Measurements from ENCODE around the gene CLCN2. TPM values are rescaled to one million over a fixed set of nuclear protein-coding genes. Genes with fewer than 3 reads are reported as not detected.

The CLCN2 gene
- total RNA-seq, 1 experiment from 2014 or later, result 5.5 TPM

DNA sequence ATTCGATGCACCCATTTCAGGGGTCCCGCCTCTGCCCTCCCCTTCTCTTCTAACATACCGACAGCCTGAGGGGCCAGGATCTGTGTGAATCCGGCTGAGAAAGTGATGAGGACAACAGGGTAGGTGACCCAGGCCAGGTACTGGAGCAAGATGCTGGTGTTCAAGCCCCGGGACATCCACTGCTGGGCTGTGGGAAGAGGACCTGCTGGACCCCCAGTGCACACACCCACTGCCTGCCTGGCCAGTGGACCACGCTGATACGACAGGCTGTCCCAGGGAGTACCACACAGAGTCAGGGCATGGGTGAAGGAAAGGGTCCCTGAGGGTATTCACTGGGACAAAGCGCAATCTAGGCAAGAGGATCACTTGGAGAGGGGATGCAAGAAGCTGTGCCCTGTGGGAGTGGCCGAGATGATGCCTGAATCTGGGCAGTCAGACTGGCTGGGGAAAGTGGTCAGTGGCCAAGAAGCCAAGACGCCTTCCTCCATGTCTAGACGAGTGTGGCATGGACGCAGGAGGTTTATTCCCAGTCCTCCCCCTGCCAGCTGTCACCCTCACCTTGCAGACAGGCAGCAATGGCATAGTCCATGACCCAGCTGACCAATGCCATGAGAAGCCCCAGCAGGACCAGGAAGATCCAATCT, 3.2 kb downstream of the CLCN2 start:
- H3K36me3 ChIP-seq, result no peaks in the 10 kb centered on the region
- no peak for DNase-seq
- H3K4me1 ChIP-seq, result peaks cover 8% of the 10 kb centered on the region; the same call in 1 of the 2 replicates
- no peak overlapping the region for H3K4me3 ChIP-seq
- no peak overlapping the region for H3K27ac ChIP-seq
- no peaks in the 10 kb centered on the region for H3K9me3 ChIP-seq (replicated peaks)
- no peaks in the 10 kb centered on the region for H3K27me3 ChIP-seq

DNA sequence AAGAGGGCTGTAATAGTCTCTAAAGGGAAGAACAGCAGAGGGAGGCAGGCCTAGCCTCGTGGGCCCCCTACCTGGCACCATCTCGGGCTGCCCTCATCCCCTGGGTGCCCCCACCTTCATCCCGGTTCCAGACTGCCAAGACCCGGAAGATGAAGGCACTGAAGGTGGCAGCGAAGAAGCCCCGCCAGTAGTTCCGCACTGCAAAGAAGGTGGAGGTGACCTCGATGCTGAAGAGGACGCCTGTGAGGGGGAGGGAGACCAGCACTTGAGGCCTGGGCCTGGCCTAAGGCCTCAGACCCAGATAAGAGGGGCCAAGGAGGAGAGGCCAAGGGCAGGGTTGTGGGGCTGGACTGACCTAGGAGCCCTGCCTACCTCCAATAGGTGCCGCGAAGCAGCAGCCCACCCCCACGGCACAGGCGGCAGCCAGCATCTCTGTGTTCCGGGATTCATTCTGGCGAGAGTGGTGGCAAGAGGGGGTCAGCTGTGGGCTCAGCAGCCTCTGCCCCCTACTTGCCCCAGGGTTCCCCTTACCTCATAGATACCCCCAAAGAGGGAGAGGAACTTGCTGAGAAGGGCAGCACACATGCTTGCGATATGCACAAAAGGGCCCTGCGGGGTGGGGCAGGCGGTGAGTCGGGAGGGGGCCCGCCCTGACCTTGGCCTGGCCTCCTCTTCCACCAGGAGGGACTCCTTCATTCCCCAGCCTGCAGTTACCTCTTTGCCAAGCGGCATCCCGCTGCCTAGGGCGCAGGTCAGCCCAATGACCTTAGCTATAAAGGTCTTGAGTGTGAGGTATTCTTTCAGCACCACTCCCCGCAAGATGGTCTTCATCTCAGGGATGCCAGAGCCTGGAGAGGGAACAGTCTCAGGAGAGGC, 3.9 kb downstream of the CLCN2 start:
- Histone ChIP-seq H3K27me3 (no peaks in the 10 kb centered on the region), H3K27ac (no peak overlapping the region), H3K36me3 (no peaks in the 10 kb centered on the region), H3K4me3 (no peak overlapping the region), H3K9me3 (replicated peaks) (no peaks in the 10 kb centered on the region), H3K4me1 (peaks cover 8% of the 10 kb centered on the region; the same call in 1 of the 2 replicates)
- no peak for DNase-seq

GRCh38 chr3:184355261-184356040, 6.0 kb downstream of the CLCN2 start:
- no peak for DNase-seq
- Histone ChIP-seq H3K9me3 (replicated peaks) (no peaks in the 10 kb centered on the region), H3K4me3 (no peak overlapping the region), H3K4me1 (peaks cover 8% of the 10 kb centered on the region; the same call in 1 of the 2 replicates), H3K27ac (0 out of 2 replicates have a peak overlapping the region, but pooled peaks have one; percentile 7), H3K27me3 (no peaks in the 10 kb centered on the region), H3K36me3 (no peaks in the 10 kb centered on the region)

GRCh38 chr3:184354754-184355153, 6.7 kb downstream of the CLCN2 start:
- no peak for DNase-seq
- Histone ChIP-seq H3K27ac (no peak overlapping the region), H3K4me3 (no peak overlapping the region), H3K27me3 (no peaks in the 10 kb centered on the region), H3K4me1 (peaks cover 8% of the 10 kb centered on the region; the same call in 1 of the 2 replicates), H3K36me3 (no peaks in the 10 kb centered on the region), H3K9me3 (replicated peaks) (no peaks in the 10 kb centered on the region)

DNA sequence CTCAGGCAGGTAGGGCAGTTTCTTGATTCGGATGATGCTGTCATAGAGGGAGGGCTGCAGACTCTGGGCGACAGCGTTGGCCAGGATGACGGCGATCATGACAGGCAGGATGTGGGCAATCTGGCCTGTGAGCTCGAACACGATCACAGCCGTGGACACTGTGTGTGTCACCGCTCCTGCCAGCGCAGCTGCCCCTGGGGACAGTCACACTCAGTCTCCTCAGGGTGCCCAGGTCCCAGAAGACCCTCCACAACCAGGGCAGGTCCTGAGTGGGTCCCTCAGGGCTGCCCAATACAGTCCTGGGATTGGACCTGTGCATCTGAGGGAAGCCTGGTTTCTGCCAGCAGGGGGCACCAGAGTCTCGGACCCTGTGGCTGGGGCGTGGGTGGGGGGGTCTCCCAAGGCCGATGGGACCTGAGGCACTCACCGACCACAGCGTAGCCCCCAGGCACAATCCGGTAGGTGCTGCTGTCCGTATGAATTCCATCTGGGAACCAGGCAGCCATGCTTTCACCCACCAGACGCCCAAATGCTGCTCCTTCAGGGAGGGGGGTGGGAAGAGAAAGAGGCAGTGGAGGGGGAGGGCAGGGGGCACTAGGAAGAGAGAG, 7.2 kb downstream of the CLCN2 start:
- peak; percentile 44 to 65 for DNase-seq
- no peak overlapping the region for H3K27ac ChIP-seq
- H3K36me3 ChIP-seq, result no peaks in the 10 kb centered on the region
- H3K27me3 ChIP-seq, result no peaks in the 10 kb centered on the region
- peaks cover 8% of the 10 kb centered on the region; the same call in 1 of the 2 replicates for H3K4me1 ChIP-seq
- no peak overlapping the region for H3K4me3 ChIP-seq
- no peaks in the 10 kb centered on the region for H3K9me3 ChIP-seq (replicated peaks)

DNA sequence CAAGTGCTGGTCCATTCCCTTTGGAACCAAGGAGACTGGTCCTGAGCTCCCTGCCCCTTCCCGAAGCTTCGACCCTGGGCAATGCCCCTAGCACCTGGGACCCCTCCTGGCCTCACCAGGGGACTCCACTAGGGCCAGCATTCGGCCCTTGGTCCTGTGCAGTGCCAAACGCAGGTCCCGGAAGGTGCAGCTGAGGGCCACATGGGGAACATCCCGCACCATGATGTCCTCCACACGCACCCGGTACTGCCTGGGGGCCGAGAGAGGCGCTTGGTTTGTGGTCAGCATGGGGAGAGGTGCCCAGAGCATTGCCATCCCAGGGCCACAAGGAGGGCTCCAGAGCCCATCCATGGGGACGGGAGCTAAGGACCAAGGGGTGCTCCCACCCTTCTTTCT, 7.9 kb downstream of the CLCN2 start:
- no peaks in the 10 kb centered on the region for H3K36me3 ChIP-seq
- DNase-seq, result no peak
- H3K4me1 ChIP-seq, result peaks cover 8% of the 10 kb centered on the region; the same call in 1 of the 2 replicates
- H3K4me3 ChIP-seq, result no peak overlapping the region
- no peaks in the 10 kb centered on the region for H3K27me3 ChIP-seq
- no peak overlapping the region for H3K27ac ChIP-seq
- H3K9me3 ChIP-seq (replicated peaks), result no peaks in the 10 kb centered on the region

DNA sequence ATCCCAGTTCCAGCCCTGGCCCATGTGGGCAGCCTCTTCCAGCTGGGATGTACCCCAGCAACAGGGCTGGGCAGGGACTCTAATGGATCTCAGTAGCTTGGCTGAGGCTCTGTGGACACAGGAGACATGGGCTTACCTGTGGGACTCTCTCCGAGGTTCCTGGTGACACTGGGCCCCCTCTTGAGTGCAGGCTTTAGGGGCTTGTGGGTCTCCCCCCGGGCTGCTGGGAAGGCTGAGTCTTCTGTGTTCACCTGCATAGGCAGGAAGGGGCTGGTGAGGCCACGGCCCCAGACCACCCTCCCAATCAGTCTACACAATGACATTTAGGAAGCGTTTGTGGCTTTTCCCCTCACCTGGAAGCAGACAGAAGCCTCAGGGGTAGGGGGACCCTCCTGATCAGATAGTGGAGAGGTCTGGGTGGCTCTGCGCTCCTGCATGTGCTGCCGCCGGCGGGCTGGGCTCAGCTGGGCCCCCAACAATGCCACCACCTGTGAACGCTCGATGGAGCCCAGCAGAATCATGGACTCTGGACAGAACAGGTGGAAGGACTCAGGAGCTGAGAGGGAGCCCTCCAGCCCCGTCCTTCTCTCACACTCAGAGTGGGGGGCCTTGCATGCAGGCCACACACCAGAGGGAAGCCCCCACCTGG, 8.4 kb downstream of the CLCN2 start:
- no peaks in the 10 kb centered on the region for H3K36me3 ChIP-seq
- no peak for DNase-seq

GRCh38 chr3:184352149-184352785, 9.1 kb downstream of the CLCN2 start:
- H3K27me3 ChIP-seq, result no peaks in the 10 kb centered on the region
- H3K36me3 ChIP-seq, result no peaks in the 10 kb centered on the region
- H3K9me3 ChIP-seq (replicated peaks), result no peaks in the 10 kb centered on the region
- no peak for DNase-seq
- no peak overlapping the region for H3K27ac ChIP-seq
- peaks cover 8% of the 10 kb centered on the region; the same call in 1 of the 2 replicates for H3K4me1 ChIP-seq
- H3K4me3 ChIP-seq, result no peak overlapping the region

More for the DNA sequence above, 8.4 kb downstream of the CLCN2 start:
- no peak overlapping the region for H3K4me3 ChIP-seq
- H3K9me3 ChIP-seq (replicated peaks), result no peaks in the 10 kb centered on the region
- peaks cover 8% of the 10 kb centered on the region; the same call in 1 of the 2 replicates for H3K4me1 ChIP-seq
- no peak overlapping the region for H3K27ac ChIP-seq
- H3K27me3 ChIP-seq, result no peaks in the 10 kb centered on the region

DNA sequence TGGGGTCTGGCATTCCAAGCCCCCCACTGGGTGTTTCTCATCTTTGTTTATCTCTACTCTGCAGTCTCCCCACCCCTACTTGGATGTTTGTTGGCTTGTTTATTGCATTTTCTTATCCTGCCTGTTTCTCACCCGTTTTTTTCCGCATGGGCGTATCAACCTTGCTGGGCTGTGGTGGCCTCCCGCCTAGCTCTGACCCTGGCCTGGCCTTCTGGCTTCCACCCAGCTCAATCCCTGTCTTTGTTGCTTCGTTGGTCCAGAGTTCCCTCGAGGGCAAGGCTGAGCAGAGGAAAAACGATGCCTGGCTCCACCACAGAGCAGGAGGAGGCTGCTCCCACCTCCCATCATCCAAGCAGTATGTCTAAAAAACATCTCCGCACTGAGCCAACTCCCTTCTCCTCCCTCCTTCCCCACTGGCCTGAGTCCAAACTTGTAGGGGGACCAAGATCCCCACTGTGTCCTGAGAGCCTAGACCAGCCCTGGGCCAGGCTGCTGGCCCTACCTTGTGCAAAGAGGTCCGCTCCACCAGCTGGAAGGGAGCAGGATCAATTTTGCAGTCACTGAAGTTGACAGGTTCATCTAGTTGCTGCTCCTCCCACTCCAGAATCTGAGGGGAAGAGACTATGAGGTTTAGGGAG, 9.8 kb downstream of the CLCN2 start:
- peaks cover 8% of the 10 kb centered on the region; the same call in 1 of the 2 replicates for H3K4me1 ChIP-seq
- H3K27ac ChIP-seq, result no peak overlapping the region
- H3K9me3 ChIP-seq (replicated peaks), result no peaks in the 10 kb centered on the region
- H3K4me3 ChIP-seq, result no peak overlapping the region
- DNase-seq, result no peak
- no peaks in the 10 kb centered on the region for H3K36me3 ChIP-seq
- H3K27me3 ChIP-seq, result no peaks in the 10 kb centered on the region

DNA sequence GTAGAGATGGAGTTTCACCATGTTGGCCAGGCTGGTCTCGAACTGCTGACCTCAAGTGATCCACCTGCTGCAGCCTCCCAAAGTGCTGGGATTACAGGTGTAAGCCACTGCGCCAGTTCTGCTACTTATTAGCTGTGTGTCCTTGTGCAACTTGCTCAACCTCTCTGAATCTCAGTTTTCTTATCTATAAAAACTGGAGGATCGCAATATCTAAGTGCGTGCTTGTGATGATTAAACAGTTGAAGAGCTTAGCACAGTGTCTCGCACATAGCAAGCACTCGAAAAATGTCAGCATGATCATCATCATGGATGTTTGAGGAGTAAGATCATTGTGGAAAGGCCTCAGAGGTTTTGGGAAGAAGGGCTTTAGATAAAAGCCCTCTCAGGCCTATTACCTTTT, 10.8 kb downstream of the CLCN2 start:
- Histone ChIP-seq H3K4me1 (peaks cover 4% of the 10 kb centered on the region; the same call in 1 of the 2 replicates), H3K36me3 (no peaks in the 10 kb centered on the region), H3K27me3 (no peaks in the 10 kb centered on the region), H3K27ac (no peak overlapping the region), H3K4me3 (no peak overlapping the region), H3K9me3 (replicated peaks) (no peaks in the 10 kb centered on the region)
- DNase-seq, result no peak

DNA sequence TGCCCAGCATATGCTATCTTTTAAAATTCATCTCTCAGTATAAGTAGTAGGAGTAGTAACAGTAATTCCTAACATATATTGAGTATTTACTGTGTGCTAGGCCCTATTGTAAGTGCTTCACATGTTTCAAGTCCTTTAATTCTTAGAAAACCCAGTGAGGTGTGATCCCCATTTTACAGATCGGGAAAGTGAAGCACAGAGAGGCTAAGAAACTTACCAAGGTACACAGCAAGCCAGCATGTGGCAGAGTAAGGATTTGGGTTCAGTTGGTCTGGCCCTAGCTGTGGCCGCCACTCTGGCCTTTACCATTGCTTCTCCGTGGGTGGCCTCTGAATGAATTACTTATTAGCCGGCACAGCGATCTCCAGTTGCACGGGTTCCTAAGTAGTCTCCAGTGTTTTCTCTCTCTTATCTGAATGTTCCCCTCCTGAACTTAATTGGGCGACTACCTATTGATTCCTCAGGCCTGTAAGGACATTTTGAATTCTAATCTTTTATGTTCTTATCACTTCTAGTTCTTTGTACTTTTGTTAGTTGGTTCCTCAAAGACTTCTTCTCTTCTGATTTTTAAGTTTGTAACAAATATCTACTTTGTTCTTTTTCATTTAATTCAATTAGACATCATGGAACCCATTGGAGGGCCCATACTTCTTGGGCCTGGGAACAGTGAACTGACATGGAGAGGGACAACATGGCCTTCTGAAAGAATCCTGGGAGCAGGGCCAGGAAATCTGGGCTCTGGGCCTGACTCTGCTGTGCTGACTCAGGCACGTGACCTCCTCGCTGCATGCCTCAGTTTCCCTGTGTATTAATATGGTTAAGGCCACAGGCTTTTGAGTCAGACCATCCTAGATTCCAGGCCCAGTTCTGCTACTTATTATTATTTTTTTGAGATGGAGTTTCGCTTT, 11.6 kb downstream of the CLCN2 start:
- Histone ChIP-seq H3K9me3 (replicated peaks) (no peaks in the 10 kb centered on the region), H3K27me3 (no peaks in the 10 kb centered on the region), H3K36me3 (no peaks in the 10 kb centered on the region), H3K4me3 (no peak overlapping the region), H3K4me1 (no peaks in the 10 kb centered on the region), H3K27ac (no peak overlapping the region)
- no peak for DNase-seq

DNA sequence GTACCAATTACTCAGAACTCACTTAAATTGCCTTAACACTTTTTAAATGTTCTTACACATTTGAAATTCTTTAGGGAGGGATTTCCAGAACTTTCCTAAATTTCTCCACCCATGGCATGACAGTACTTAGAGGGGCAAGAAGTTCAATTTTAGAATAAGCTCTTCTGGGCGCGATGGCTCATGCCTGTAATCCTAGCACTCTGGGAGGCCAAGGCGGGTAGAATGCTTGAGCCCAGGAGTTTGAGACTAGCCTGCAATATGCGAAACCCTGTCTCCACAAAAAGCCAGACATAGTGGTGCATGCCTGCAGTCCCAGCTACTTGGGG, 13.4 kb downstream of the CLCN2 start:
- Histone ChIP-seq H3K4me3 (no peak overlapping the region), H3K9me3 (replicated peaks) (no peaks in the 10 kb centered on the region), H3K4me1 (no peaks in the 10 kb centered on the region), H3K27ac (no peak overlapping the region), H3K36me3 (no peaks in the 10 kb centered on the region), H3K27me3 (no peaks in the 10 kb centered on the region)
- no peak for DNase-seq
